Measurements from ENCODE around the gene PSAT1.

PSAT1 gene

GRCh38 chr9:78332381-78332780 is 35.5 kb downstream of the PSAT1 start:
- Histone ChIP-seq H2AFZ (ENCODE audit: low read depth, low read length) (no peak overlapping the region), H3K36me3 (ENCODE audit: insufficient read depth, low read length) (no peaks in the 10 kb centered on the region), H3K4me2 (ENCODE audit: insufficient read depth, low read length) (no peak overlapping the region), H3K27me3 (ENCODE audit: insufficient read depth, low read length, poor library complexity) (no peaks in the 10 kb centered on the region), H4K20me1 (ENCODE audit: insufficient read depth, low read length) (no peaks in the 10 kb centered on the region), H3K9ac (ENCODE audit: low read depth, low read length) (no peak overlapping the region), H3K4me1 (ENCODE audit: insufficient read depth, low read length) (no peaks in the 10 kb centered on the region), H3K9me3 (ENCODE audit: insufficient read depth, low read length, severe bottlenecking) (no peaks in the 10 kb centered on the region), H3K27ac (ENCODE audit: low read length) (no peak overlapping the region), H3K79me2 (ENCODE audit: insufficient read depth, low read length) (no peaks in the 10 kb centered on the region), H3K4me3 (ENCODE audit: low read depth in 1 of 2, low read length in 2 of 2) (no peak overlapping the region)
- TF ChIP-seq EZH2 (IDR thresholded peaks at IDR 0.05; ENCODE audit: borderline replicate concordance, low read depth, low read length, severe bottlenecking) (no peak), CTCF (IDR thresholded peaks at IDR 0.05; ENCODE audit: borderline replicate concordance, extremely low read depth, low read length, poor library complexity, severe bottlenecking) (no peak)
- no peak for DNase-seq
- ATAC-seq (ENCODE audit: insufficient read depth, low read depth) = no peak

DNA sequence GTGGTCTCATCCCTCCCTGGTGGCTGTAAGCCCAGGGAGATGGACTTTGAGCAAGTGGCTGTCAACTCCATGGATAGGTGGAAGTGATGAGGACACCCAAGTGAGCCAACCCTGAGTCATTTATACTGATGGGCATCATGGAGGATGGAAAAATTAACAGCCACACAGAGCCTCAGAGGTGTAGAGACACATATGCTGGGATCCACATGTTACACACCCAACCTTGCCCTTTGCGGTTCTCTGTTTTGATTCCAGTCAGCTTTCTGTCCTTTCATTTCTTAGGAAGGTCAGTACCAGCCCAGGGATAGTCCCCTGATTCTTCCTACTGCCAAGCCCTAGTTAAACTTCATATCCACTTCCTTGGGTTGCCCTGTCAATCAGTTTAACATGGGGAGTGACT is 51.9 kb downstream of the PSAT1 start:
- Histone ChIP-seq H3K4me3 (ENCODE audit: low read depth in 1 of 2, low read length in 2 of 2) (no peak overlapping the region), H3K36me3 (ENCODE audit: insufficient read depth, low read length) (no peaks in the 10 kb centered on the region), H3K27me3 (ENCODE audit: insufficient read depth, low read length, poor library complexity) (no peaks in the 10 kb centered on the region), H3K9me3 (ENCODE audit: insufficient read depth, low read length, severe bottlenecking) (no peaks in the 10 kb centered on the region), H3K27ac (ENCODE audit: low read length) (no peak overlapping the region), H3K9ac (ENCODE audit: low read depth, low read length) (no peak overlapping the region), H4K20me1 (ENCODE audit: insufficient read depth, low read length) (no peaks in the 10 kb centered on the region), H3K4me1 (ENCODE audit: insufficient read depth, low read length) (no peaks in the 10 kb centered on the region), H3K79me2 (ENCODE audit: insufficient read depth, low read length) (no peaks in the 10 kb centered on the region), H3K4me2 (ENCODE audit: insufficient read depth, low read length) (no peak overlapping the region), H2AFZ (ENCODE audit: low read depth, low read length) (no peak overlapping the region)
- DNase-seq (no peak), ATAC-seq (ENCODE audit: insufficient read depth, low read depth) (no peak)
- no peak for TF ChIP-seq EZH2 (IDR thresholded peaks at IDR 0.05; ENCODE audit: borderline replicate concordance, low read depth, low read length, severe bottlenecking)

GRCh38 chr9:78351816-78352215 is 54.9 kb downstream of the PSAT1 start:
- Histone ChIP-seq H3K27ac (ENCODE audit: low read length) (no peak overlapping the region), H3K9ac (ENCODE audit: low read depth, low read length) (no peak overlapping the region), H2AFZ (ENCODE audit: low read depth, low read length) (no peak overlapping the region), H3K4me1 (ENCODE audit: insufficient read depth, low read length) (no peaks in the 10 kb centered on the region), H3K4me2 (ENCODE audit: insufficient read depth, low read length) (no peak overlapping the region), H3K79me2 (ENCODE audit: insufficient read depth, low read length) (no peaks in the 10 kb centered on the region), H3K9me3 (ENCODE audit: insufficient read depth, low read length, severe bottlenecking) (no peaks in the 10 kb centered on the region), H3K4me3 (ENCODE audit: low read depth in 1 of 2, low read length in 2 of 2) (no peak overlapping the region), H4K20me1 (ENCODE audit: insufficient read depth, low read length) (no peaks in the 10 kb centered on the region), H3K27me3 (ENCODE audit: insufficient read depth, low read length, poor library complexity) (no peaks in the 10 kb centered on the region), H3K36me3 (ENCODE audit: insufficient read depth, low read length) (no peaks in the 10 kb centered on the region)
- DNase-seq (no peak), ATAC-seq (ENCODE audit: insufficient read depth, low read depth) (peak; percentile 47; the same call in 2 of the 3 replicates)
- TF ChIP-seq CTCF (IDR thresholded peaks at IDR 0.05; ENCODE audit: borderline replicate concordance, extremely low read depth, low read length, poor library complexity, severe bottlenecking) (no peak), EZH2 (IDR thresholded peaks at IDR 0.05; ENCODE audit: borderline replicate concordance, low read depth, low read length, severe bottlenecking) (no peak)

- Histone ChIP-seq H3K9me3 (ENCODE audit: insufficient read depth, low read length, severe bottlenecking) (no peaks in the 10 kb centered on the region), H3K27me3 (ENCODE audit: insufficient read depth, low read length, poor library complexity) (no peaks in the 10 kb centered on the region), H2AFZ (ENCODE audit: low read depth, low read length) (no peak overlapping the region), H3K27ac (ENCODE audit: low read length) (no peak overlapping the region), H3K9ac (ENCODE audit: low read depth, low read length) (no peak overlapping the region), H3K4me1 (ENCODE audit: insufficient read depth, low read length) (no peaks in the 10 kb centered on the region), H3K4me3 (ENCODE audit: low read depth in 1 of 2, low read length in 2 of 2) (no peak overlapping the region), H3K79me2 (ENCODE audit: insufficient read depth, low read length) (no peaks in the 10 kb centered on the region), H3K36me3 (ENCODE audit: insufficient read depth, low read length) (no peaks in the 10 kb centered on the region), H3K4me2 (ENCODE audit: insufficient read depth, low read length) (no peak overlapping the region), H4K20me1 (ENCODE audit: insufficient read depth, low read length) (no peaks in the 10 kb centered on the region)
- DNase-seq (no peak), ATAC-seq (ENCODE audit: insufficient read depth, low read depth) (no peak)
- no peak for TF ChIP-seq CTCF (IDR thresholded peaks at IDR 0.05; ENCODE audit: borderline replicate concordance, extremely low read depth, low read length, poor library complexity, severe bottlenecking)
- TF ChIP-seq EZH2 (IDR thresholded peaks at IDR 0.05; ENCODE audit: borderline replicate concordance, low read depth, low read length, severe bottlenecking) = no peak
Measured at GRCh38 chr9:78354324-78354973, 57.5 kb downstream of the PSAT1 start.

Data from DND-41 (cell line).